Gastroesophageal sphincter (tissue), 4 donors: ENCODE results near the gene ATMIN. TPM values are rescaled to one million over a fixed set of nuclear protein-coding genes. Genes with fewer than 3 reads are reported as not detected.

Source experiments
- ATAC-seq: fragments of 150-250 bp; one replicate; pipeline ENCODE4 v1.9.1; 2016; ENCODE audit warnings: mild to moderate bottlenecking, moderate library complexity
- H3K27ac ChIP-seq, 4 donors: fragments of 200-600 bp; sonication (generic) in 3 of 4; 1 replicate in 3 of 4; 2 replicates in 1 of 4; pipeline ENCODE4 v1.5.1; 2016 to 2019
- H3K27me3 ChIP-seq: fragments of 200-600 bp; sonication (generic); one replicate; pipeline ENCODE4 v1.5.1; 2019
- H3K36me3 ChIP-seq, 2 donors: fragments of 200-600 bp; sonication (generic); one replicate each; pipeline ENCODE4 v1.5.1; 2019; ENCODE audit warnings: control low read depth in 1 of 2
- H3K4me1 ChIP-seq, 3 donors: fragments of 200-600 bp; sonication (generic); 1 replicate in 2 of 3; 2 replicates in 1 of 3; pipeline ENCODE4 v1.5.1; 2016 to 2019; ENCODE audit warnings: control low read depth in 2 of 3
- H3K4me3 ChIP-seq, 2 donors: fragments of 200-600 bp; sonication (generic); one replicate each; pipeline ENCODE4 v1.5.1; 2019; ENCODE audit warnings: mild to moderate bottlenecking in 1 of 2, moderate library complexity in 1 of 2
- H3K9me3 ChIP-seq, 3 donors: fragments of 200-600 bp; sonication (generic); one replicate each; pipeline ENCODE4 v1.5.1; 2017 to 2019; ENCODE audit warnings: control low read depth in 2 of 3
- EP300 ChIP-seq: sonication (generic); formaldehyde crosslinking; IDR thresholded peaks from one replicate; pipeline ENCODE4 v1.6.1; 2017; ENCODE audit warnings: antibody characterized with exemption, mild to moderate bottlenecking
- POLR2A ChIP-seq, 2 donors: fragments of 450-650 bp; IDR thresholded peaks; one replicate each; pipeline ENCODE4 v1.6.1; 2017; ENCODE audit warnings: antibody characterized with exemption in 2 of 2, mild to moderate bottlenecking in 2 of 2, moderate library complexity in 1 of 2
- POLR2AphosphoS5 ChIP-seq: sonication (generic); formaldehyde crosslinking; IDR thresholded peaks from one replicate; pipeline ENCODE4 v1.6.1; 2017; ENCODE audit warnings: antibody characterized with exemption
- WGBS, 2 donors: methylation state at CpG; one replicate each; pipeline ENCODE4 v1.1.5; 2018; ENCODE audit warnings: low coverage in 1 of 2; 5-methylcytosine and 5-hydroxymethylcytosine counted together
- total RNA-seq, 4 donors: library from RNA; depleted of rRNA; stranded (reverse); fragments of >200 nt; gene quantifications; one replicate each; pipeline ENCODE4 v1.1.0, GENCODE V29; 2016
- TF ChIP-seq, protein P1 (sequence below), 4 experiments: fragments of 200-600 bp in 2 of 4; fragments of 450-650 bp in 2 of 4; sonication (generic) in 1 of 4; IDR thresholded peaks; one replicate each; pipeline ENCODE4 v1.5.1; 2017 to 2019; ENCODE audit warnings: antibody characterized with exemption in 4 of 4, mild to moderate bottlenecking in 2 of 4, moderate library complexity in 2 of 4

The ATMIN gene
- total RNA-seq, 4 donors from 2014 or later, result 31.2 to 37.3 (median 35.0) TPM

- H3K27ac ChIP-seq, result no peak overlapping the region
- H3K4me1 ChIP-seq, result peaks cover 0 to 11% (median 0%) of the 10 kb centered on the region in 3 donors
- H3K9me3 ChIP-seq, result no peaks in the 10 kb centered on the region
- H3K4me3 ChIP-seq, result no peak overlapping the region
- H3K27me3 ChIP-seq, result no peaks in the 10 kb centered on the region
- 55 to 59% methylated on average over 1 of the region's 1 CpG for WGBS, 2 donors
- H3K36me3 ChIP-seq, result peaks cover 0 to 12% of the 10 kb centered on the region in 2 donors
- TF ChIP-seq, protein P1, sequence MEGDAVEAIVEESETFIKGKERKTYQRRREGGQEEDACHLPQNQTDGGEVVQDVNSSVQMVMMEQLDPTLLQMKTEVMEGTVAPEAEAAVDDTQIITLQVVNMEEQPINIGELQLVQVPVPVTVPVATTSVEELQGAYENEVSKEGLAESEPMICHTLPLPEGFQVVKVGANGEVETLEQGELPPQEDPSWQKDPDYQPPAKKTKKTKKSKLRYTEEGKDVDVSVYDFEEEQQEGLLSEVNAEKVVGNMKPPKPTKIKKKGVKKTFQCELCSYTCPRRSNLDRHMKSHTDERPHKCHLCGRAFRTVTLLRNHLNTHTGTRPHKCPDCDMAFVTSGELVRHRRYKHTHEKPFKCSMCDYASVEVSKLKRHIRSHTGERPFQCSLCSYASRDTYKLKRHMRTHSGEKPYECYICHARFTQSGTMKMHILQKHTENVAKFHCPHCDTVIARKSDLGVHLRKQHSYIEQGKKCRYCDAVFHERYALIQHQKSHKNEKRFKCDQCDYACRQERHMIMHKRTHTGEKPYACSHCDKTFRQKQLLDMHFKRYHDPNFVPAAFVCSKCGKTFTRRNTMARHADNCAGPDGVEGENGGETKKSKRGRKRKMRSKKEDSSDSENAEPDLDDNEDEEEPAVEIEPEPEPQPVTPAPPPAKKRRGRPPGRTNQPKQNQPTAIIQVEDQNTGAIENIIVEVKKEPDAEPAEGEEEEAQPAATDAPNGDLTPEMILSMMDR (IDR thresholded peaks at IDR 0.05), result no peak
- TF ChIP-seq POLR2AphosphoS5 (no peak), POLR2A (IDR thresholded peaks at IDR 0.05) (no peak), EP300 (no peak)
- ATAC-seq, result no peak
Measured at GRCh38 chr16:81080233-81080632, 44.6 kb downstream of the ATMIN start.

GRCh38 chr16:81081014-81081413, 45.4 kb downstream of the ATMIN start:
- Histone ChIP-seq H3K4me3 (no peak overlapping the region), H3K9me3 (no peaks in the 10 kb centered on the region), H3K4me1 (peaks cover 0 to 11% (median 0%) of the 10 kb centered on the region in 3 donors), H3K27me3 (no peaks in the 10 kb centered on the region), H3K36me3 (peaks cover 0 to 12% of the 10 kb centered on the region in 2 donors), H3K27ac (no peak overlapping the region)
- 96 to 98% methylated on average over 4 of the region's 4 CpGs for WGBS, 2 donors
- TF ChIP-seq, protein P1 (IDR thresholded peaks at IDR 0.05), result no peak
- TF ChIP-seq POLR2A (IDR thresholded peaks at IDR 0.05) (no peak), POLR2AphosphoS5 (no peak), EP300 (no peak)
- no peak for ATAC-seq

DNA sequence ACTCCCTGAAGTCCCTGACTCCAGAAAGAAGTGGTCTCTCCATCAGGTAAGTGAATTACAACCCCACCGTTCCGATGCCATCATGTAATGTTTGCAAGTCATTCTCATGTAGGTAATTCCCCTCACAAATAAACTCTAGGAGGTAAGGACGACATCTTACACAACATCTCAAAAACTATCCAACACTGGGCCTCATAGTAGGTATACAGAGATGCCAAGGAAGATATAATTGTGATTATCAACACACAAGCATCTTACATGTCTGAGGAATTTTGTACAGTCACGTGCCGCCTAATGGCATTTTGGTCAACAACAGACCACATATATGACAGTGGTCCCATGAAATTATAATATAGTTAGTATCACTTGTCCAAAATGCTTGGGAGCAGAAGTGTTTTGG, 53.2 kb downstream of the ATMIN start:
- WGBS, 2 donors, result 98% methylated on average over 5 of the region's 5 CpGs

GRCh38 chr16:81094771-81095251, 59.2 kb downstream of the ATMIN start:
- ATAC-seq, result no peak
- WGBS, 2 donors, result 28 to 68% methylated on average over 3 to 20 of the region's 21 CpGs
- no peaks in the 10 kb centered on the region for H3K27me3 ChIP-seq
- H3K4me3 ChIP-seq, result peak overlapping the region in 1 of 2 donors; percentile 84
- no peak overlapping the region for H3K27ac ChIP-seq
- peaks cover 0 to 16% (median 0%) of the 10 kb centered on the region in 3 donors for H3K4me1 ChIP-seq
- H3K36me3 ChIP-seq, result peaks cover 0 to 7% of the 10 kb centered on the region in 2 donors
- no peaks in the 10 kb centered on the region for H3K9me3 ChIP-seq
- TF ChIP-seq EP300 (no peak), POLR2A (IDR thresholded peaks at IDR 0.05) (no peak), POLR2AphosphoS5 (no peak)
- TF ChIP-seq, protein P1 (IDR thresholded peaks at IDR 0.05), result no peak

More for the DNA sequence above, 53.2 kb downstream of the ATMIN start:
- ATAC-seq, result no peak
- Histone ChIP-seq H3K9me3 (no peaks in the 10 kb centered on the region), H3K27me3 (no peaks in the 10 kb centered on the region), H3K36me3 (peaks cover 0 to 33% of the 10 kb centered on the region in 2 donors), H3K4me1 (no peaks in the 10 kb centered on the region), H3K4me3 (no peak overlapping the region), H3K27ac (no peak overlapping the region)
- TF ChIP-seq, protein P1 (IDR thresholded peaks at IDR 0.05), result no peak
- TF ChIP-seq EP300, result no peak
- no peak for TF ChIP-seq POLR2AphosphoS5
- no peak for TF ChIP-seq POLR2A (IDR thresholded peaks at IDR 0.05)

DNA sequence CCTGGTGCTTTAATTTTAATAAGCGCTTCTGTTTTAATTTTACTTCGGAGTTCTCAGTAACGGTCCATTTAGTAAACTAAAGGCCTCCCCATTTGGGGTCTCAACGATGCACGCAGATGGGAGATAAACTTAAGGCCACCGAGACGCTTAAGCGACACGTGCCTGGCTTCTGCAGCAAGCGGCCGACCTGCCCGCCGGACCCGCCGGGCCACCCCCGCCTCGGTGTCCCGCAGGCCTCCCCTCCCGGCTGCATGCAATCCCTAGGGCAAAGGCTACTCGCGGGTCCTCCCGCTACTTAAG, 60.0 kb downstream of the ATMIN start:
- Histone ChIP-seq H3K4me3 (peak overlapping the region; percentile 84), H3K9me3 (no peaks in the 10 kb centered on the region), H3K27me3 (no peaks in the 10 kb centered on the region), H3K4me1 (peaks cover 0 to 16% (median 0%) of the 10 kb centered on the region in 3 donors), H3K27ac (peak overlapping the region; percentile 52 to 90 (median 84)), H3K36me3 (no peaks in the 10 kb centered on the region)
- WGBS, 2 donors, result 0% methylated on average over 17 of the region's 22 CpGs; no CpG with 5 or more reads in 1 of the 2 donors
- no peak for ATAC-seq
- no peak for TF ChIP-seq EP300
